HG02970 (cell line): ENCODE measurements around the gene HSPA4.
"Not testable (repeated sequence)": the region's sequence is repeated elsewhere in the genome, so short reads cannot be mapped to it uniquely, and the experiment has no call there.

Experiments
- ATAC-seq: cut with Tn5 transposase; IDR thresholded peaks from one replicate; pipeline ENCODE4 v1.9.1; 2021; ENCODE audit warnings: mild to moderate bottlenecking, moderate library complexity, moderate number of reproducible peaks; ENCODE audit not compliant: unreplicated experiment, low FRiP score

Gene HSPA4

GRCh38 chr5:133120156-133120750 is 68.4 kb downstream of the HSPA4 start:
- no peak for ATAC-seq

GRCh38 chr5:133121080-133121479 is 69.3 kb downstream of the HSPA4 start:
- ATAC-seq = no peak

GRCh38 chr5:133121611-133122150 is 69.9 kb downstream of the HSPA4 start:
- ATAC-seq = no peak

DNA sequence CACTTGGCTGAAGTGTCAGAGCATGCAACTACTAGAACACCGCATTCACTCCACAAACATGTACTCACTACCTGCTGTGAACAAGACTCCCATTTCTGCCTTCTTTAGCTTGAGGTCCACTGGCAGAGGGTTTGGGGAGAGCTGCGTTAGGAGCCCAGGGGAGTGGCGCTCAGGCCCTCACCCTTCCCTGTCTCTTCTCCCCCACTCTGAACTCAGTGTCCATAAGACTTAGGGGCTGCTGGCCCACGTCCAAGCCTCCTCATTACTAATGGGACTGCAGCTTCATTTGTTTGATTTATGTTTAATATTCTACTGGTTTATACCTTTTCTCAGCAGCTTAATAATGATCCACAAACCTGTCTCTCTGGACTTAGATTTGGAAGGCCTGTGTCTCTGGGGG is 70.9 kb downstream of the HSPA4 start:
- no peak for ATAC-seq

GRCh38 chr5:133123297-133123696 is 71.5 kb downstream of the HSPA4 start:
- ATAC-seq = no peak

DNA sequence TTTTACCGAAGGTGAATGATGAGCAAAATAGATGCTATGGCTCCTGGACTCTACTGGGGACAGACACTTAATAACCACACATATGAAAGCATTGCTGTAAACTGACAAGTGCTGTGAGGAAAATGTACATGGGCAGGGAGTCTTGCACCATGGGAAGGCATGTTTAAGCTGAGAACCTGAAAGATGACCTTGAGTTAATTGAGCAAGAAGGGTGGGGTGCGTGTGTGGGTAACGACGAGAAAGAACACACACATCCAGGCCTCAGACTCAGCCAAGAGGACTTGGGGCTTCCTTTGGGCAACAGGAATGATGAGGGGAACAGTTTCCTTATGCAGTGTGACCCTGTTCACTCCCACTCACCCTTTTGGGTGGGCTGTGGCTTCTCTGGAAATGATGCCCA is 73.1 kb downstream of the HSPA4 start:
- no peak for ATAC-seq

- no peak for ATAC-seq
Observed at GRCh38 chr5:133128066-133128465, 76.3 kb downstream of the HSPA4 start.

DNA sequence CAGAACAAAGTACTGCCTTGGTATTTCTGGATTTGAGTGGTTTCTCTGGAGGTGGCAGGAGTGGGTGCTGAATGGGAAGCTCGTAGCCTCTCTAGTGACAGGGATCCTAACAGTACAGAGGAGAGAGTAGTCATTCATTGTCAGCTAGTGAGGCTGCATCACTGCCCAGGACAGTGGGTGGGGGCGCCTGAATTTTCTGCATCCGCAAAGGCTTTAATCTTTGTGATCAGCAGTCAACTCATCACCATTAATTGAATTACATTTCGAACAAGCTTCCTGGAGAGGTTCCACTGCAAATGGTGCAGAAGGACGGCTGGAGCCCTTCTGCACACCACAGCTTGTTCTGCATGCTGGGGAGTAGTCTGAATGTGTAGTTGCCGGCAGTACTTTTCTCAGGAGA is 77.5 kb downstream of the HSPA4 start:
- ATAC-seq = no peak

GRCh38 chr5:133129950-133130349 is 78.1 kb downstream of the HSPA4 start:
- no peak for ATAC-seq

DNA sequence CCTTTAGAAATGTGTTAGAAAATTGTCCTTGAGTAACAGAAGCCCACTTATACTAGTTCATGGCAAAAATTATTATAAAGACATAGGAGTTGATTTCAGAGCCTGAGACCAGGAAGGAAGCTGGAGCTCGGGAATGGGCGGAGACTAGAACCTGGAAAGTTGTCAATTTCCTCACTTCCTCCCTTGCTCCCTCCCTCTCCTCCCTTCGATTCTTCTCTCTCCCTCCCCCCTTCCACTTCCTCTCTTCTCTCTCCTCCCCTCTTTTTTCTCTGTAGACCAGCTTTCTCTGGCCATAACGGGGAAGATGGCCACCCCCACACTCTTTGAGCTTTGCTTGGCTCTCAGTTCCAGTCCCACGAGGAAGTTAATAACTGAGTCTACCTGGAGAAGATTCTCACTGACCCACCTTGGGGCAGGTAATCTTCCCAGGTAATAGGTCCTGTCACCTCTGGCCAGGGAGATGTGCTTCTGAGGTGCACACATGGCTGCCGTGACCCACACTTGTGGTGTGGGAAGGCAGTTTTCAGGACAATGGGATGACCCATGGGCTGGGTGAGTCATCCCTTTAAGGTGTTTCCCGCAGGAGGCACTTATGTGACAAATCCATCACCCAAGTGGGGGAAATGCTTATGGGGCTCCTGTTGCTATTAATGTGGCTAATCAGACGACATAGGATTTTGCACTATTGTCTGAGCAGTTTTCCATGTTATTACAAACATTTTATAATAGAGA is 78.7 kb downstream of the HSPA4 start:
- no peak for ATAC-seq

DNA sequence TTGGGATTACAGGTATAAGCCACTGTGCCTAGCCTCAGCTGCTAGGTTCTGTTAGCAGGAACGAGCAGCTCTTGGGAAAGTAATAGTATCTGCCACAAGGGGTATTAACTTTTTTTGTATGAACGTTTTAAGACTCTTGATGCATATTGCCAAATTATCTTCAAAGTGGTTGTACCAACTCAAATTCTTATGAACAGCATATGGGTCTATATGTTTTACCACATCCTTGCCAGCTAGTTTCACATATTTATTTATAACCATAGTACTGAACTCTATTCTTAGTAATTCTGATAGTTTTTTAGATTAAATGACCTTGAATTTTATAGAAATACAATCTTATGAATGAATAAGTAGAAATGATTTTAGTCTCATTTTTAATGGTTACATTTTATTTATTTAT is 80.9 kb downstream of the HSPA4 start:
- ATAC-seq = no peak

DNA sequence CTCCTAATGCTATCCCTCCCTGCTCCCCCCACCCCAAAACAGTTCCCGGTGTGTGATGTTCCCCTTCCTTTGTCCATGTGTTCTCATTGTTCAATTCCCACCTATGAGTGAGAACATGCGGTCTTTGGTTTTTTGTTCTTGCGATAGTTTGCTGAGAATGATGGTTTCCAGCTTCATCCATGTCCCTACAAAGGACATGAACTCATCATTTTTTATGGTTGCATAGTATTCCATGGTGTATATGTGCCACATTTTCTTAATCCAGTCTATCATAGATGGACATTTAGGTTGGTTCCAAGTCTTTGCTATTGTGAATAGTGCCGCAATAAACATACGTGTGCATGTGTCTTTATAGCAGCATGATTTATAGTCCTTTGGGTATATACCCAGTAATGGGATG is 81.4 kb downstream of the HSPA4 start:
- ATAC-seq = not testable (repeated sequence)

DNA sequence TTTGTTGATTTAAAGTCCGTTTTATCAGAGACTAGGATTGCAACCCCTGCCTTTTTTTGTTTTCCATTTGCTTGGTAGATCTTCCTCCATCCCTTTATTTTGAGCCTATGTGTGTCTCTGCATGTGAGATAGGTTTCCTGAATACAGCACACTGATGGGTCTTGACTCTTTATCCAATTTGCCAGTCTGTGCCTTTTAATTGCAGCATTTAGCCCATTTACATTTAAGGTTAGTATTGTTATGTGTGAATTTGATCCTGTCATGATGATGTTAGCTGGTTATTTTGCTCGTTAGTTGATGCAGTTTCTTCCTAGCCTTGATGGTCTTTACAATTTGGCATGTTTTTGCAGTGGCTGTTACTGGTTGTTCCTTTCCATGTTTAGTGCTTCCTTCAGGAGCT is 85.1 kb downstream of the HSPA4 start:
- not testable (repeated sequence) for ATAC-seq

- ATAC-seq = no peak
Observed at GRCh38 chr5:133140311-133140710, 88.5 kb downstream of the HSPA4 start.

GRCh38 chr5:133141746-133142145 is 89.9 kb downstream of the HSPA4 start:
- ATAC-seq = no peak

DNA sequence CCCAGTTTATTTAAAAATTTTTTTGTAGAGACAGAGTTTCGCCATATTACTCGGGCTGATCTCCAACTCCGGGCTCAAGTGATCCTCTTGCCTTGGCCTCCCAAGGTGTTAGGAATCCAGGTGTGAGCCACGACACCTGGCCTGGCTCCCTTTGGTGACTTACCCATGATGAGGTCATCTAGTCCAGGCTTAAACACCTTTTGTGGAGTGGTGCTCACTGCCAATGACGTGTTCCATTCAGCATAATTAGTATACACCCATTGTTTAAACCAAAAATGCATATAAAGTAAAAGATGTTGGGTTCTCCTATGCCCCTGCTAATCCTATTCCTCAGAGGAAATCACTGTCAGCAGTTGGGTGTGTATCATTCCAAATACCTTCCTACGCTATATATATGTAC is 91.0 kb downstream of the HSPA4 start:
- no peak for ATAC-seq

- ATAC-seq = no peak
Observed at GRCh38 chr5:133144245-133144981, 92.6 kb downstream of the HSPA4 start.

- ATAC-seq = no peak
Observed at GRCh38 chr5:133145436-133146170, 93.8 kb downstream of the HSPA4 start.

DNA sequence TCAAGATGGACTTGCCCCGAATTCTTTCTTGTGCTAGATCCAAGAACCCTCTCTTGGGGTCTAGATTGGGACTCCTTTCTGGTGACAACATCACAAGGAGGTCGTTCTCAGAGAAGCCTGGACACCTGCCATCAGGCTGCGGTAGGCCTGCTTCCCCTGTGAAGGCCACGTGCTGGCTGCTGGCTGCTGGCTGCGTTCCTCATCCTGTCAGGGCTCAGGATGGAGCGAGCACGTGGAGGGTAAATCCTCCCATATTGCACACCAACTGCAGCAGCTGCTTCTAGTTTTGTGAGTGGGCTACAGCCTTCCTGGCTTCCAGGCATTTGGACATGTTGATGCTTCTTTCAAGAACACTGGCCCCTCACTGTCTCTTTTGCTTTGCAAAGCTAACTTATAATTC is 95.6 kb downstream of the HSPA4 start:
- no peak for ATAC-seq

DNA sequence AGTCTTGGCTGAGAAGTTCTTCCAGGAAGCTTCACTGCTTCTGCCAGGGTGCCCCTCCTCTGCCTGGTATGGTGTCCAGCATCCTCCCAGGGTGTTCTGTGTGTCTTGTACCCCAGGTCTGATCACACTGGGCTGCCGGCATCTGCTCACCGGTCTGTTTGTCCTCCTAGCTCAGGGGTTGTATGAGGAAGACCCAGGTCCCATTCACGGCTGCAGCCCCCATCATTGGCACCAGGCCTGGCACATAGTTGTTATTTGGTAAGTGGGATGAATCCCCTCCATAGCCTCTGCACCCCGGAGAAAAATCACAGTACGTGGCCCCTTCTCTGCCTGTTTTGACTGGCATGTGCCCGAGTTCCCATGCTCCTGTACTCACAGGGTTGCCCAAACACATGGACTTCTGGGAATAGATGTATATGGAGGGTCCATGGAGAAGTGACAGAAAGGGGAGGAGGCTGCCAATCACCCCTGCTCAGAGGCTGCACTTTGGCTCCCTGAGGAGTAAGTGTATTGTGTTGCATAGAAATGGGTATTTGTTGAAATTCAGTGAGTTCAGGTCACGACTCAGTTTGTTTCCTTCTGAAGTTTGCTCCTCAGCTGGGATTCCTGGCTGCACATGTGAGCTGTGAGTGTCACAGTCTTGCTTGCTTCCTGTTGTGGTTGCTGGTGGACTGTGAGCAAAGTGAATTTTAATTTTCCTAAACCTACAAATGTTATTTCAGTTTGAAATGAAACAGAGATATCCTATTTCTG is 96.2 kb downstream of the HSPA4 start:
- ATAC-seq = no peak
